ENCODE results near the gene RPN2. TPM values are rescaled to one million over a fixed set of nuclear protein-coding genes. Genes with fewer than 3 reads are reported as not detected.
"Not testable (repeated sequence)": the region's sequence is repeated elsewhere in the genome, so short reads cannot be mapped to it uniquely, and the experiment has no call there.

The RPN2 gene
- total and polyA plus RNA-seq, 9 of the 15 experiments (the other 6 are each of a cell fraction or from before 2014, with no cell fraction given), result 168 to 548 (median 325) TPM

DNA sequence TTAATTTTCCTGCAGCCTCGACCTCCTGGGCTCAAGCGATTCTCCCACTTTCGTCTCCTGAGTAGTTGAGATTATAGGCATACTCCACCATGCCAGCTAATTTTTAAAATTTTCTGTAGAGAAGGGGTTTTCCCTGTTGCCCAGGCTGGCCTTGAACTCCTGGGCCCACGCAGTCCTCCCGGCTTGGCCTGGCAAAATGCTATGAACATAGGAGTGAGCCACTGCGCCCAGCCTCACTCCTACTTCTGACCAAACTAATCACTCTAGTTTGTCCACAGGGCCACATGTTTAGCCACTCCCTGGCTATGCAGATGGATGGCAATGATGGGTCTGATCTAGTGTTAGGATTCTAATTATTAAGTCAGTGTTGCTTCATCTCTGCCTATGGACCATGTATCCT lies 31.9 kb upstream of the RPN2 start:
- Histone ChIP-seq H3K27me3 (ENCODE audit: control insufficient read depth in 2 of 2, insufficient read depth in 2 of 2, low read length in 2 of 2) (no peaks in the 10 kb centered on the region), H3K4me2 (ENCODE audit: insufficient read depth, low read length) (no peak overlapping the region), H3K27ac (ENCODE audit: extremely low read depth, low read depth, low read length) (no peak overlapping the region), H3K9me3 (replicated peaks; ENCODE audit: control insufficient read depth, insufficient read depth, low read depth, low read length) (no peaks in the 10 kb centered on the region), H4K20me1 (replicated peaks; ENCODE audit: control insufficient read depth, insufficient read depth, low read length) (no peaks in the 10 kb centered on the region), H3K4me3 (no peak overlapping the region), H3K9ac (ENCODE audit: insufficient read depth in 1 of 2, low read depth in 2 of 2, low read length in 2 of 2) (no peak overlapping the region), H2AFZ (ENCODE audit: low read depth, low read length) (no peak overlapping the region), H3K79me2 (ENCODE audit: control insufficient read depth, insufficient read depth, low read length) (no peaks in the 10 kb centered on the region), H3K4me1 (replicated peaks in 1 of 2; ENCODE audit: control insufficient read depth in 2 of 2, insufficient read depth in 2 of 2, low read length in 2 of 2) (no peaks in the 10 kb centered on the region), H3K36me3 (ENCODE audit: control insufficient read depth, insufficient read depth, low read length) (no peaks in the 10 kb centered on the region), H3K9me1 (ENCODE audit: control insufficient read depth, insufficient read depth, low read length) (no peaks in the 10 kb centered on the region)
- ChIA-PET CTCF (ENCODE audit: low intra/inter-chr PET ratio) (no interaction called here), POLR2A (interaction anchor here (0.6 to 1.7 kb wide), 3 partner anchors 8 to 374 kb away, joined by 3 to 5 read pairs (median 3); partner anchors contain the start of genes DSN1, MROH8 and RPN2)
- 46% methylated on average over 6 of the region's 6 CpGs for WGBS (ENCODE audit: insufficient coverage, low coverage, missing lambda C conversion rate)
- in situ Hi-C loops (cut with MboI), result no loop called here
- BruUV-seq (replicated peaks), result no TSS peak
- FAIRE-seq, result no peak
- ATAC-seq, result no peak
- intact Hi-C loops (cut with micrococcal nuclease), result no loop called here
- TF ChIP-seq BCL6 (CRISPR knock-in tag; IDR thresholded peaks at IDR 0.05), result no peak
- TF ChIP-seq, protein P1, sequence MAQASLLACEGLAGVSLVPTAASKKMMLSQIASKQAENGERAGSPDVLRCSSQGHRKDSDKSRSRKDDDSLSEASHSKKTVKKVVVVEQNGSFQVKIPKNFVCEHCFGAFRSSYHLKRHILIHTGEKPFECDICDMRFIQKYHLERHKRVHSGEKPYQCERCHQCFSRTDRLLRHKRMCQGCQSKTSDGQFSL (CRISPR knock-in tag; IDR thresholded peaks at IDR 0.05), result no peak
- TF ChIP-seq, protein P1 (tag; IDR thresholded peaks at IDR 0.05), result no peak
- TF ChIP-seq, protein P2, sequence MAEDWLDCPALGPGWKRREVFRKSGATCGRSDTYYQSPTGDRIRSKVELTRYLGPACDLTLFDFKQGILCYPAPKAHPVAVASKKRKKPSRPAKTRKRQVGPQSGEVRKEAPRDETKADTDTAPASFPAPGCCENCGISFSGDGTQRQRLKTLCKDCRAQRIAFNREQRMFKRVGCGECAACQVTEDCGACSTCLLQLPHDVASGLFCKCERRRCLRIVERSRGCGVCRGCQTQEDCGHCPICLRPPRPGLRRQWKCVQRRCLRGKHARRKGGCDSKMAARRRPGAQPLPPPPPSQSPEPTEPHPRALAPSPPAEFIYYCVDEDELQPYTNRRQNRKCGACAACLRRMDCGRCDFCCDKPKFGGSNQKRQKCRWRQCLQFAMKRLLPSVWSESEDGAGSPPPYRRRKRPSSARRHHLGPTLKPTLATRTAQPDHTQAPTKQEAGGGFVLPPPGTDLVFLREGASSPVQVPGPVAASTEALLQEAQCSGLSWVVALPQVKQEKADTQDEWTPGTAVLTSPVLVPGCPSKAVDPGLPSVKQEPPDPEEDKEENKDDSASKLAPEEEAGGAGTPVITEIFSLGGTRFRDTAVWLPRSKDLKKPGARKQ (CRISPR knock-in tag; IDR thresholded peaks at IDR 0.05), result no peak
- no peak for TF ChIP-seq ZNF184 (CRISPR knock-in tag; IDR thresholded peaks at IDR 0.05)
- TF ChIP-seq CCAR2 (IDR thresholded peaks at IDR 0.05; ENCODE audit: low read depth, low read length), result no peak
- TF ChIP-seq POLR2AphosphoS5 (IDR thresholded peaks at IDR 0.05; ENCODE audit: control insufficient read depth, insufficient read depth, low read depth, low read length), result no peak
- TF ChIP-seq U2AF1 (optimal IDR thresholded peaks at IDR 0.05; ENCODE audit: low read depth, low read length), result no peak
- no peak for TF ChIP-seq CSDE1 (IDR thresholded peaks at IDR 0.05)
- no peak for TF ChIP-seq ZNF696 (CRISPR knock-in tag; conservative IDR thresholded peaks at IDR 0.05)
- DNase-seq (ENCODE audit: extremely low read depth in 1 of 4, low spot score in 3 of 4), result no peak

DNA sequence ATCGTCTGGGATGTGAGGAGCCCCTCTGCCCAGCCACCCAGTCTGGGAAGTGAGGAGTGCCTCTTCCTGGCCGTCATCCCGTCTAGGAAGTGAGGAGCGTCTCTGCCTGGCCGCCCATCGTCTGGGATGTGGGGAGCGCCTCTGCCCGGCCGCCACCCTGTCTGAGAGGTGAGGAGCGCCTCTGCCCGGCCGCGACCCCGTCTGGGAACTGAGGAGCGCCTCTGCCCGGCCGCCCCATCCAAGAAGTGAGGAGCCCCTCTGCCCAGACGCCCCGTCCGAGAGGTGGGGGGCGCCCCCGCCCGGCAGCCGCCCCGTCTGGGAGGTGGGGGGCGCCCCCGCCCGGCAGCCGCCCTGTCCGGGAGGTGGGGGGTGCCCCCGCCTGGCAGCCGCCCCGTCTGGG lies 28.3 kb upstream of the RPN2 start:
- H3K27ac ChIP-seq (ENCODE audit: extremely low read depth, low read depth, low read length); ATAC-seq; H3K9me3 ChIP-seq (replicated peaks; ENCODE audit: control insufficient read depth, insufficient read depth, low read depth, low read length); H3K27me3 ChIP-seq (ENCODE audit: control insufficient read depth in 2 of 2, insufficient read depth in 2 of 2, low read length in 2 of 2); FAIRE-seq; CTCF ChIA-PET (ENCODE audit: low intra/inter-chr PET ratio); H3K9ac ChIP-seq (ENCODE audit: insufficient read depth in 1 of 2, low read depth in 2 of 2, low read length in 2 of 2); in situ Hi-C loops (cut with MboI); H3K4me2 ChIP-seq (ENCODE audit: insufficient read depth, low read length); H4K20me1 ChIP-seq (replicated peaks; ENCODE audit: control insufficient read depth, insufficient read depth, low read length); DNase-seq (ENCODE audit: extremely low read depth in 1 of 4, low spot score in 3 of 4); H2AFZ ChIP-seq (ENCODE audit: low read depth, low read length); intact Hi-C loops (cut with micrococcal nuclease); H3K79me2 ChIP-seq (ENCODE audit: control insufficient read depth, insufficient read depth, low read length); BruUV-seq (replicated peaks); H3K9me1 ChIP-seq (ENCODE audit: control insufficient read depth, insufficient read depth, low read length); POLR2A ChIA-PET; H3K36me3 ChIP-seq (ENCODE audit: control insufficient read depth, insufficient read depth, low read length); H3K4me3 ChIP-seq: not testable (repeated sequence)
- WGBS (ENCODE audit: insufficient coverage, low coverage, missing lambda C conversion rate), result 98% methylated on average over 7 of the region's 33 CpGs
- H3K4me1 ChIP-seq (replicated peaks in 1 of 2; ENCODE audit: control insufficient read depth in 2 of 2, insufficient read depth in 2 of 2, low read length in 2 of 2), result peaks cover 15 to 16% of the 10 kb centered on the region in 2 experiments; a peak in 4 of 5 replicates
